HuH-7 (cell line): ENCODE measurements around the gene BFSP2.
"Not testable (repeated sequence)": the region's sequence is repeated elsewhere in the genome, so short reads cannot be mapped to it uniquely, and the experiment has no call there.

Source experiments
- DNase-seq: peaks from one replicate; pipeline ENCODE4 v3.0.0; 2011; ENCODE audit warnings: low spot score

The BFSP2 gene

GRCh38 chr3:133520286-133520685 lies 120.4 kb downstream of the BFSP2 start:
- DNase-seq, result no peak

- not testable (repeated sequence) for DNase-seq
Observed at GRCh38 chr3:133520938-133521337, 121.1 kb downstream of the BFSP2 start.

GRCh38 chr3:133521946-133522345 lies 122.1 kb downstream of the BFSP2 start:
- DNase-seq, result no peak

- DNase-seq, result not testable (repeated sequence)
Observed at GRCh38 chr3:133523758-133524157, 123.9 kb downstream of the BFSP2 start.
